Neural crest cell (in vitro differentiated cells): Measurements from ENCODE around the gene TP53BP2. TPM values are rescaled to one million over a fixed set of nuclear protein-coding genes. Genes with fewer than 3 reads are reported as not detected.

Experiments used
- DNase-seq: peaks from one replicate; pipeline ENCODE4 v3.0.0; 2021; ENCODE audit warnings: low read depth, mixed read lengths, low spot score
- H3K27ac Mint-ChIP-seq: one replicate; pipeline ENCODE4 v1.8.0; 2021; ENCODE audit warnings: mild to moderate bottlenecking, mixed read lengths; ENCODE audit not compliant: unreplicated experiment
- H3K27me3 Mint-ChIP-seq: 2 replicates; pipeline ENCODE4 v1.8.0; 2021; ENCODE audit warnings: low read depth, mild to moderate bottlenecking, mixed read lengths
- H3K36me3 Mint-ChIP-seq: 2 replicates; pipeline ENCODE4 v1.8.0; 2021; ENCODE audit warnings: low read depth, mild to moderate bottlenecking, mixed read lengths
- H3K4me1 Mint-ChIP-seq: 2 replicates; pipeline ENCODE4 v1.8.0; 2021; ENCODE audit warnings: mixed read lengths
- H3K4me3 Mint-ChIP-seq: one replicate; pipeline ENCODE4 v1.8.0; 2021; ENCODE audit warnings: mild to moderate bottlenecking, mixed read lengths
- H3K9me3 Mint-ChIP-seq: 2 replicates; pipeline ENCODE4 v1.8.0; 2021; ENCODE audit warnings: mixed read lengths
- total RNA-seq: library from RNA; stranded (reverse); gene quantifications from 2 replicates; pipeline ENCODE4 v1.2.1, GENCODE V29; 2021
- TF ChIP-seq, protein P1 (sequence below): fragments of 200-600 bp; sonication (generic); conservative IDR thresholded peaks from 2 replicates; pipeline ENCODE4 v1.5.0; 2021; ENCODE audit warnings: antibody characterized with exemption, mild to moderate bottlenecking

TP53BP2 gene
- total RNA-seq, 1 donor from 2014 or later = 61.5 TPM

DNA sequence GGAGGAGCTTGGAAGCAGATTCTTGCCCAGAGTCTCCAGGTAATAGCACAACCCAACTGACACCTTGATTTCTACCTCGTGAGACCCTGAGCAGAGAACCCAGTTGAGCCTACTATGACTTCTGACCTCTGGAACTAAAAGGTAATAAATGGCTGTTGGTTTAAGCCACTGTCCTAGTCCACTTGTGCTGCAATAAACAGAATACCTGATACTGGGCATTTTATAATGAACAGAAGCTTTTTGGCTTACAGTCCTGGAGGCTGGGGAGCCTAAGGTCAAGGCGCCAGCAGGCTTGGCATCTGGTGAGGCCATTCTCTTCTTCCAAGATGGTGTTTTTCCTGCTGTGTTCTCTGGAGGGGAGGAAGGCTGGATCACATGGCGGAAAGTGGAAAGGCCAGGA lies 39.9 kb upstream of the TP53BP2 start:
- no peaks in the 10 kb centered on the region for H3K36me3 Mint-ChIP-seq
- H3K4me1 Mint-ChIP-seq = no peaks in the 10 kb centered on the region
- H3K4me3 Mint-ChIP-seq = no peak overlapping the region
- H3K27me3 Mint-ChIP-seq = no peaks in the 10 kb centered on the region
- no peaks in the 10 kb centered on the region for H3K9me3 Mint-ChIP-seq
- DNase-seq = no peak
- no peak overlapping the region for H3K27ac Mint-ChIP-seq
- TF ChIP-seq, protein P1, sequence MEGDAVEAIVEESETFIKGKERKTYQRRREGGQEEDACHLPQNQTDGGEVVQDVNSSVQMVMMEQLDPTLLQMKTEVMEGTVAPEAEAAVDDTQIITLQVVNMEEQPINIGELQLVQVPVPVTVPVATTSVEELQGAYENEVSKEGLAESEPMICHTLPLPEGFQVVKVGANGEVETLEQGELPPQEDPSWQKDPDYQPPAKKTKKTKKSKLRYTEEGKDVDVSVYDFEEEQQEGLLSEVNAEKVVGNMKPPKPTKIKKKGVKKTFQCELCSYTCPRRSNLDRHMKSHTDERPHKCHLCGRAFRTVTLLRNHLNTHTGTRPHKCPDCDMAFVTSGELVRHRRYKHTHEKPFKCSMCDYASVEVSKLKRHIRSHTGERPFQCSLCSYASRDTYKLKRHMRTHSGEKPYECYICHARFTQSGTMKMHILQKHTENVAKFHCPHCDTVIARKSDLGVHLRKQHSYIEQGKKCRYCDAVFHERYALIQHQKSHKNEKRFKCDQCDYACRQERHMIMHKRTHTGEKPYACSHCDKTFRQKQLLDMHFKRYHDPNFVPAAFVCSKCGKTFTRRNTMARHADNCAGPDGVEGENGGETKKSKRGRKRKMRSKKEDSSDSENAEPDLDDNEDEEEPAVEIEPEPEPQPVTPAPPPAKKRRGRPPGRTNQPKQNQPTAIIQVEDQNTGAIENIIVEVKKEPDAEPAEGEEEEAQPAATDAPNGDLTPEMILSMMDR = no peak

DNA sequence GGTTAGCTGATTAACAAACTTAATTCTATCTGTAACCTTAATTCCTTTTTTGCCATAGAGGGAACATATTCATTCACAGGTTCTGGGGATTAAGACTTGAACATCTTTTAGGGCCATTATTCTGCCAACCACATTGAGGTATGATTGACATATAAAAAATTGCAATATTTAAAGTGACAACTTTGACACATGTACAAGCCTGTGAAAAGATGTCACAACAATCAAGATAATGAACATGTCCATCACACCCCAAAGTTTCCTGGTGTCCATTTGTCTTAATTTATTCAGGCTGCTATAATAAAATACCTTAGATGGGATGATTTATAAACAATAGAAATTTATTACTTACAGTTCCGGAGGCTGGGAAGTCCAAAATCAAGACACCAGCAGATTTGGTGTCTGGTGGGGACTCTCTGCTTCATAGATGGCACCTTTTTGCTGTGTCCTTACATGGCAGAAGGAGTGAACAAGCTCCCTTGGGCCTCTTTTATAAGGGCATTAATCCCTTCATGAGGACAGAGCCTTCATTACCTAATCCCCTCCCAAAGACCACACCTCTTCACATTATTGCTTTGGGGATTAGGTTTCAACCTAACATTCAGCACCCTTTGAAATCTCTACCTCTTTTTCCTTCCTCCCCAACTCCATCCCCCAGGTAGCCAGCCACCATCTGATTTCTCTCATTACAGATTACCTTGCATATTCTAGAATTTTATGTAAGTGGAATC lies 33.0 kb upstream of the TP53BP2 start:
- Mint-ChIP-seq H3K27ac (no peak overlapping the region), H3K9me3 (peaks cover 5% of the 10 kb centered on the region), H3K4me1 (no peaks in the 10 kb centered on the region), H3K4me3 (no peak overlapping the region), H3K36me3 (no peaks in the 10 kb centered on the region), H3K27me3 (no peaks in the 10 kb centered on the region)
- DNase-seq = no peak
- TF ChIP-seq, protein P1 = no peak

DNA sequence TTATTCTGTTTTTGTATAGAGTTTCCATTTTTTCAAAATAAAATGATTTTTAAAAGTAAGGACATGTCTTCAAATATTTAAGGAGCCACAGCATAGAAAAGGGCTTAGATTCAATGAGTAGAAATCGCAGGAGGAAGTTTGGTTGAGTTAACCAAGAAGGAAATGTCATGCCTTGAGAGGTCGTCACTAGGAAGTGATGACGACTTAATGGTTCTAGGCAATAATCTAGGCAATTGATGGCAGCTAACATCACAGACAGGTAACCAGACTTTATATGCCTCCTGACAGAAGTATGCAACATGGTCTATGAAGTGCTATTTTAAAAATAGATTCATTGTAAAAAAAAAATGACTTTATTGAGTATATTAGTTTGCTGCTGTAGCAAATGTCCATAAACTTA lies 32.1 kb upstream of the TP53BP2 start:
- Mint-ChIP-seq H3K27ac (no peak overlapping the region), H3K4me3 (no peak overlapping the region), H3K27me3 (no peaks in the 10 kb centered on the region), H3K36me3 (no peaks in the 10 kb centered on the region), H3K9me3 (peaks cover 5% of the 10 kb centered on the region), H3K4me1 (no peaks in the 10 kb centered on the region)
- DNase-seq = no peak
- TF ChIP-seq, protein P1 = no peak

DNA sequence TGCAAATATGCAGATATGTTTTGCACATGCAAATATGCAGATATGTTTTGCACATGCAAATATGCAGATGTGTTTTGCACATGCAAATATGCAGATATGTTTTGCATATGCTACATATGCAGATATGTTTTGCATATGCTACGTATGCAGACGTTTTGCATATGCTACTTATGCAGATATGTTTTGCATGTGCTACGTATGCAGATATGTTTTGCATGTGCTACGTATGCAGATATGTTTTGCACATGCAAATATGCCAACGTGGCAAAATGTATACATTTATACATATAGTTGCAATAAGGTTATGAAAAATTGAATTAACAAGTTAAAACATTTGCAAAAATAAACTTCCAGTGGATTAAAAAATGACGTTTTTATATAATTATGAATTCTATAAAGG lies 30.8 kb upstream of the TP53BP2 start:
- no peaks in the 10 kb centered on the region for H3K4me1 Mint-ChIP-seq
- no peaks in the 10 kb centered on the region for H3K36me3 Mint-ChIP-seq
- DNase-seq = no peak
- no peaks in the 10 kb centered on the region for H3K27me3 Mint-ChIP-seq
- peaks cover 5% of the 10 kb centered on the region for H3K9me3 Mint-ChIP-seq
- TF ChIP-seq, protein P1 = no peak
- no peak overlapping the region for H3K27ac Mint-ChIP-seq
- H3K4me3 Mint-ChIP-seq = no peak overlapping the region

DNA sequence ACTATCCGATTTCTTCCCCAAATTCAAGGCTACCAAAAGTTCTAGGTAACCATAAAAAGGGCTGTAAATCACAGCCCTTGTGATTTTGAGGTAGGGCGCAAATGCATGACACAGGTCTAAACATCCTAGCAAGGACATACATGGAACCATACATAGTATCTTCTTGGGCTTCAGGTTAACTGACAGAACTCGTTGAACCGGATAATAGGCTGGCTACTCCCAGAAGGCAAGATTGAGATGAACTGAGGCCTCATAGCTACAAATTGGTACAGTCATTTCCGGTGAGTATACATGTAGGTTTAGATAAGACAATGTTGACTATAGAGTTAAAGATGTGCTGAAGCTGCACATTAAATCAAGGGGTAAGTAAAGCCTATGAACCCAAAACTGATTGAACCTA lies 27.3 kb upstream of the TP53BP2 start:
- H3K27me3 Mint-ChIP-seq = peaks cover 4% of the 10 kb centered on the region
- H3K4me3 Mint-ChIP-seq = no peak overlapping the region

More for the DNA sequence above, 27.3 kb upstream of the TP53BP2 start:
- H3K27ac Mint-ChIP-seq = no peak overlapping the region
- TF ChIP-seq, protein P1 = no peak
- H3K4me1 Mint-ChIP-seq = no peaks in the 10 kb centered on the region
- peaks cover 8% of the 10 kb centered on the region for H3K9me3 Mint-ChIP-seq
- H3K36me3 Mint-ChIP-seq = no peaks in the 10 kb centered on the region
- no peak for DNase-seq
